GM11168 (cell line): ENCODE data around the gene FSTL4.
"Not testable (repeated sequence)": the region's sequence is repeated elsewhere in the genome, so short reads cannot be mapped to it uniquely, and the experiment has no call there.

Source experiments
- in situ Hi-C: fragments of 300-500 bp; cut with MboI; formaldehyde crosslinking; loops from one replicate; pipeline ENCODE4 v1.12.0; 2022; ENCODE audit warnings: low sequenced_read_pairs; ENCODE audit not compliant: unreplicated experiment

Gene FSTL4

GRCh38 chr5:133193794-133194193, 418.5 kb downstream of the FSTL4 start:
- in situ Hi-C loops, result no loop called here

- in situ Hi-C loops, result no loop called here
These were observed 419.6 kb downstream of the FSTL4 start for GRCh38 chr5:133192716-133193115.

GRCh38 chr5:133189881-133190280, 422.5 kb downstream of the FSTL4 start:
- in situ Hi-C loops, result no loop called here

- in situ Hi-C loops, result no loop called here
These were observed 432.9 kb downstream of the FSTL4 start for GRCh38 chr5:133179405-133179804.

- in situ Hi-C loops, result not testable (repeated sequence)
These were observed 441.5 kb downstream of the FSTL4 start for GRCh38 chr5:133170756-133171387.

GRCh38 chr5:133164759-133165158, 447.6 kb downstream of the FSTL4 start:
- in situ Hi-C loops, result no loop called here

GRCh38 chr5:133163839-133164238, 448.5 kb downstream of the FSTL4 start:
- in situ Hi-C loops, result no loop called here

GRCh38 chr5:133159543-133159942, 452.8 kb downstream of the FSTL4 start:
- in situ Hi-C loops, result no loop called here

- in situ Hi-C loops, result no loop called here
These were observed 456.9 kb downstream of the FSTL4 start for GRCh38 chr5:133155326-133155969.

- in situ Hi-C loops, result no loop called here
These were observed 457.9 kb downstream of the FSTL4 start for GRCh38 chr5:133154274-133155075.

- in situ Hi-C loops, result no loop called here
These were observed 461.3 kb downstream of the FSTL4 start for GRCh38 chr5:133150909-133151544.

GRCh38 chr5:133149345-133149744, 463.0 kb downstream of the FSTL4 start:
- in situ Hi-C loops, result no loop called here

- in situ Hi-C loops, result no loop called here
These were observed 464.4 kb downstream of the FSTL4 start for GRCh38 chr5:133147815-133148567.

GRCh38 chr5:133147411-133147810, 464.9 kb downstream of the FSTL4 start:
- in situ Hi-C loops, result no loop called here
